ENCODE measurements around the gene NIN. TPM values are rescaled to one million over a fixed set of nuclear protein-coding genes. Genes with fewer than 3 reads are reported as not detected.

Gene NIN
- total RNA-seq, 1 experiment from 2014 or later, result 37.1 TPM

DNA sequence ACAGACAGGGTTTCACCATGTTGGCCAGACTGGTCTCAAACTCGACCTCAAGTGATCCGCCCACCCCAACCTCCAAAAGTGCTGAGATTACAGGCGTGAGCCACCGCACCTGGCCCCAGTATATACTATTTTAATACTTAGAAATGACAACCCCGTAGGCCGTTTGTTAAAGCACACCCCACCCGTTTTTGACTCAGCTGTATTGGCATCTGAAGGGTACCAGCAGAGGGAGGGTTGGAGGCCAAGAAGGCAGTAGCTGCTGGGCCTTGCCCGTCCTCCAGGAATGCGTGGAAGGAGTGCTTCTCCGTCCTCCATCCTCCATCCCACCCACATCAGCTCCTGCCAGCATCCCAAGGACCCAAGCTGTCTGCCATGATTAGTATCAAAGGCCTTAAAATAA, 6.3 kb upstream of the NIN start:
- H3K27ac ChIP-seq (ENCODE audit: low read length), result no peak overlapping the region
- H3K4me1 ChIP-seq (ENCODE audit: control insufficient read depth, insufficient read depth, low read length), result no peaks in the 10 kb centered on the region
- no peak overlapping the region for H3K4me3 ChIP-seq (ENCODE audit: low read depth in 2 of 2, low read length in 2 of 2)
- CTCF ChIA-PET, result no interaction called here
- H3K9me3 ChIP-seq (ENCODE audit: control insufficient read depth, insufficient read depth, low read depth, low read length), result no peaks in the 10 kb centered on the region
- no TSS peak for BruUV-seq (replicated peaks)
- ATAC-seq (no peak), DNase-seq (ENCODE audit: low read depth, low spot score) (no peak)
- TF ChIP-seq, protein P1, sequence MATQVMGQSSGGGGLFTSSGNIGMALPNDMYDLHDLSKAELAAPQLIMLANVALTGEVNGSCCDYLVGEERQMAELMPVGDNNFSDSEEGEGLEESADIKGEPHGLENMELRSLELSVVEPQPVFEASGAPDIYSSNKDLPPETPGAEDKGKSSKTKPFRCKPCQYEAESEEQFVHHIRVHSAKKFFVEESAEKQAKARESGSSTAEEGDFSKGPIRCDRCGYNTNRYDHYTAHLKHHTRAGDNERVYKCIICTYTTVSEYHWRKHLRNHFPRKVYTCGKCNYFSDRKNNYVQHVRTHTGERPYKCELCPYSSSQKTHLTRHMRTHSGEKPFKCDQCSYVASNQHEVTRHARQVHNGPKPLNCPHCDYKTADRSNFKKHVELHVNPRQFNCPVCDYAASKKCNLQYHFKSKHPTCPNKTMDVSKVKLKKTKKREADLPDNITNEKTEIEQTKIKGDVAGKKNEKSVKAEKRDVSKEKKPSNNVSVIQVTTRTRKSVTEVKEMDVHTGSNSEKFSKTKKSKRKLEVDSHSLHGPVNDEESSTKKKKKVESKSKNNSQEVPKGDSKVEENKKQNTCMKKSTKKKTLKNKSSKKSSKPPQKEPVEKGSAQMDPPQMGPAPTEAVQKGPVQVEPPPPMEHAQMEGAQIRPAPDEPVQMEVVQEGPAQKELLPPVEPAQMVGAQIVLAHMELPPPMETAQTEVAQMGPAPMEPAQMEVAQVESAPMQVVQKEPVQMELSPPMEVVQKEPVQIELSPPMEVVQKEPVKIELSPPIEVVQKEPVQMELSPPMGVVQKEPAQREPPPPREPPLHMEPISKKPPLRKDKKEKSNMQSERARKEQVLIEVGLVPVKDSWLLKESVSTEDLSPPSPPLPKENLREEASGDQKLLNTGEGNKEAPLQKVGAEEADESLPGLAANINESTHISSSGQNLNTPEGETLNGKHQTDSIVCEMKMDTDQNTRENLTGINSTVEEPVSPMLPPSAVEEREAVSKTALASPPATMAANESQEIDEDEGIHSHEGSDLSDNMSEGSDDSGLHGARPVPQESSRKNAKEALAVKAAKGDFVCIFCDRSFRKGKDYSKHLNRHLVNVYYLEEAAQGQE (IDR thresholded peaks at IDR 0.05; ENCODE audit: insufficient read depth in 1 of 2, low read depth in 2 of 2, low read length in 1 of 2), result no peak
- no peak for TF ChIP-seq SIN3A (IDR thresholded peaks at IDR 0.05; ENCODE audit: borderline replicate concordance, insufficient read depth, low read depth, low read length)
- TF ChIP-seq TCF7L2 (IDR thresholded peaks at IDR 0.05; ENCODE audit: low read depth, low read length), result no peak
- no peak for TF ChIP-seq CTCF (IDR thresholded peaks at IDR 0.05)
- no peaks in the 10 kb centered on the region for H3K27me3 ChIP-seq (ENCODE audit: control insufficient read depth, insufficient read depth, low read length)
- intact Hi-C loops (cut with micrococcal nuclease; ENCODE audit: unreplicated experiment), result no loop called here
- POLR2A ChIA-PET, result no interaction called here
- in situ Hi-C loops (cut with HindIII; ENCODE audit: low pct_unique_long_range_greater_than_20kb, low sequenced_read_pairs), result no loop called here
- H3K36me3 ChIP-seq (ENCODE audit: control insufficient read depth, insufficient read depth, low read length), result no peaks in the 10 kb centered on the region

GRCh38 chr14:50836515-50836914, 5.6 kb upstream of the NIN start:
- POLR2A ChIA-PET, result no interaction called here
- ATAC-seq, result no peak
- Histone ChIP-seq H3K9me3 (ENCODE audit: control insufficient read depth, insufficient read depth, low read depth, low read length) (no peaks in the 10 kb centered on the region), H3K36me3 (ENCODE audit: control insufficient read depth, insufficient read depth, low read length) (no peaks in the 10 kb centered on the region), H3K27me3 (ENCODE audit: control insufficient read depth, insufficient read depth, low read length) (no peaks in the 10 kb centered on the region), H3K4me3 (ENCODE audit: low read depth in 2 of 2, low read length in 2 of 2) (no peak overlapping the region), H3K4me1 (ENCODE audit: control insufficient read depth, insufficient read depth, low read length) (0 out of 2 replicates have a peak, but pooled peaks cover 3% of the 10 kb centered on the region), H3K27ac (ENCODE audit: low read length) (no peak overlapping the region)
- intact Hi-C loops (cut with micrococcal nuclease; ENCODE audit: unreplicated experiment), result no loop called here
- in situ Hi-C loops (cut with HindIII; ENCODE audit: low pct_unique_long_range_greater_than_20kb, low sequenced_read_pairs), result no loop called here
- CTCF ChIA-PET, result no interaction called here
- TF ChIP-seq CTCF (IDR thresholded peaks at IDR 0.05) (no peak), SIN3A (IDR thresholded peaks at IDR 0.05; ENCODE audit: borderline replicate concordance, insufficient read depth, low read depth, low read length) (no peak), POLR2AphosphoS5 (IDR thresholded peaks at IDR 0.05; ENCODE audit: low read depth, low read length) (no peak), TCF7L2 (IDR thresholded peaks at IDR 0.05; ENCODE audit: low read depth, low read length) (no peak)
- TF ChIP-seq, protein P1 (IDR thresholded peaks at IDR 0.05; ENCODE audit: insufficient read depth in 1 of 2, low read depth in 2 of 2, low read length in 1 of 2), result no peak
- BruUV-seq (replicated peaks), result no TSS peak
- no peak for DNase-seq (ENCODE audit: low read depth, low spot score)
